Erythroblast (primary cell): ENCODE measurements around the gene IGSF9B.

Source experiments
- DNase-seq, 2 experiments: peaks; one replicate each; lab custom pipeline; 2025; lab: John Stamatoyannopoulos, UW
- GATA1 ChIP-seq: IDR thresholded peaks from 2 replicates; pipeline ENCODE4 v1.6.1; 2011; ENCODE audit warnings: low read depth, mild to moderate bottlenecking, control low read depth, low read length, moderate library complexity
- POLR2A ChIP-seq: IDR thresholded peaks from 2 replicates; pipeline ENCODE4 v1.6.1; 2011; ENCODE audit warnings: mild to moderate bottlenecking, low read length

The IGSF9B gene

DNA sequence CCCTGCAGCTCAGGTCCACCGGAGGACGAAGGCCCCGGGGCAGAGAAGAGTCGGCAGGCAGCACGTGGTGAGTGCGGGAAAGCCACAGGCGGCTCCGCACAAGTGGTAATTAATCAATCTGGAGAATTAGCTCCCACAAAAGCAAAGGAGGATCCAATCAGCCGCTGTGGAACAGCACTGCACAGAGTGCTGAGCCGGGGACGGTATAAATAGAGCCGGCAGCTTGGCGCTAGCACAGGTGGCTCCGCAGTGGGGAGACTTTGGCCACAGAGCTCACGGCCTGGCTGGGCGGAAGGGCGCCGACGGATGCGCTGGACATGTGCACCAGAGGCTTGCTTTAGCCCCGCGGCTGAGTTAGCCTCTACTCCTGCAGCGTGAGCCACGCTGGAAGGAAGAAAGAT, 48.9 kb downstream of the IGSF9B start:
- TF ChIP-seq GATA1: no peak
- TF ChIP-seq POLR2A: no peak
- DNase-seq: no peak

DNA sequence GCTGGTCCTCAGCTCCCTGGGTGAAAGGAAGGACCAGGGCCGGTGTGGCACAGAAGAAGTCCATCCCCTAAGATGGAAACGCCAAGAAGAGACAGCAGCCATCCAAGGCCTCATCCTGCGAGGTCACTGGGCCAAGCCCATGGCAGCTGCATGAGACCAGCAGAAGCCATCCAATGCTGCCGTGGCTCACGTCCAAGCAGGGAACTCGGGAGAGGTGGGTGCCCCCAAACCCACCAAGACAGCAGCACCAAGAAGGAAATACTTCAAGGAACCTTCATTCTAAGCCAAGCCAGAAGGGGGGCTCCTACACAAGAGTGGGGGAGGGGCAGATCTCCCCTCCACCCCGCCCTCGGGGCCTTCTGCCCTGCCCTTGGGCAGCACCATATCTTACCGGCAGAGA, 49.6 kb downstream of the IGSF9B start:
- TF ChIP-seq GATA1: no peak
- no peak for TF ChIP-seq POLR2A
- DNase-seq: no peak

DNA sequence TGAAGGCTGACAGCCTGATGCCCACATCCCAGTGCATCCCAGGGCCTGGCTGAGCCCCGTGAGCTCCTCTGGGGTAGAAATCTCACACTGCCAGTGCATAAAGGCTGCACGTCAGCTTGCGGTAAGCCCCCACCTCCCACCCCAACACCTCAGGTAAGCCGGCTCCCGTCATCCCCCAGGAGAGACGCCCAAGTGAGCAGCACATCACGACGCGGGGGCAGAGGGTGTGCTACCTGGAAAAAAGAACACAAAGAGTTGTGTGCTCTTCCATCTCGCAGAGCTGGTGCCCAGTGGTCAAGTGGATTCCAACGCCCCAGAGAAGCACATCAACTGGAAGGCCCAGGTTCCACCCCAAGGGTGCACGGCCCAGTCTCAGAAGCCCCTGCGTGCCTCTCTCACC, 50.0 kb downstream of the IGSF9B start:
- no peak for TF ChIP-seq GATA1
- TF ChIP-seq POLR2A: no peak

DNA sequence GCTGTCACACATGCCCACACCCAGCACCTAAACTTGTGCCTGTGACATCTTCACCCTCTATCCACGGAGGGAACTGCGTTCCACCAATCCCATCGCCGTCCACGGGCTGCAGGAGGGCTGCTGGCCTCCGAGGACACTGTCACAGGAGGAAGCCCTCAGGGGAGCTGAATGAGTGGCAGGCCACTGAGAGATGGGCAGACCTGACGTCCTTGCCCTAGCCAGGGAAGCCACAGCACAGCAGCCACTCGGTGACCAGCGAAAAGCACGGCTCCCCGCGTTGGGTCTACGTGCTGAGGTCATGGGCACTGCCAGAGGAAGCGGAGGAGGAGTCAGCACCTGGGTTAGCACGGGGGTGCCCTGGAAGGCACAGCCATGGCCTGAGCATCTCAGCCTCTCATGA, 50.5 kb downstream of the IGSF9B start:
- no peak for DNase-seq

More for the DNA sequence above, 50.0 kb downstream of the IGSF9B start:
- no peak for DNase-seq

DNA sequence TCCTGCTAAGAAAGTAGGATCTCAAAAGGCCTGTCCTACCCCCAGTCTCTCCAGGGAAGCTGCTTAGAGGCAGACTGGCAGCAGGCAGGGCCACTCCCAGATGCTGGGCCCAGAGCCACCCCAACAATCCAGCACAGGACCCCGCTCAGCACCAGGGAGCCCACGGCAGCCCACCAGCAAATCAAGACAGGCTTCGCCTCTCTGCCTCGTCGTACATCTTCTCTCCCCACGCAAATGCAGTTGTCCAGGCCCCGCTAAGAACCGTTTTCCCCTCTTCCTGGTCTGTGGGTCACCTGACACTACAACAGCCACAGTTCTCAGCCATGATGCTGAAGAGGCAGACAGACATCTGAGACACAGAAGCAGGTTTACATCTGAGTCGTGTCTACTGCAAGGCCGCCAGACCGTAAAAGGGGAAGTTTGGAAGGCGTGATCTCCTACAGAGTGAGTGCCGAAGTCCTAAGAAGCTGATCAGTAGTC, 51.1 kb downstream of the IGSF9B start:
- no peak for DNase-seq
- TF ChIP-seq GATA1 (no peak), POLR2A (no peak)

More for the DNA sequence above, 50.5 kb downstream of the IGSF9B start:
- TF ChIP-seq POLR2A (no peak), GATA1 (no peak)

DNA sequence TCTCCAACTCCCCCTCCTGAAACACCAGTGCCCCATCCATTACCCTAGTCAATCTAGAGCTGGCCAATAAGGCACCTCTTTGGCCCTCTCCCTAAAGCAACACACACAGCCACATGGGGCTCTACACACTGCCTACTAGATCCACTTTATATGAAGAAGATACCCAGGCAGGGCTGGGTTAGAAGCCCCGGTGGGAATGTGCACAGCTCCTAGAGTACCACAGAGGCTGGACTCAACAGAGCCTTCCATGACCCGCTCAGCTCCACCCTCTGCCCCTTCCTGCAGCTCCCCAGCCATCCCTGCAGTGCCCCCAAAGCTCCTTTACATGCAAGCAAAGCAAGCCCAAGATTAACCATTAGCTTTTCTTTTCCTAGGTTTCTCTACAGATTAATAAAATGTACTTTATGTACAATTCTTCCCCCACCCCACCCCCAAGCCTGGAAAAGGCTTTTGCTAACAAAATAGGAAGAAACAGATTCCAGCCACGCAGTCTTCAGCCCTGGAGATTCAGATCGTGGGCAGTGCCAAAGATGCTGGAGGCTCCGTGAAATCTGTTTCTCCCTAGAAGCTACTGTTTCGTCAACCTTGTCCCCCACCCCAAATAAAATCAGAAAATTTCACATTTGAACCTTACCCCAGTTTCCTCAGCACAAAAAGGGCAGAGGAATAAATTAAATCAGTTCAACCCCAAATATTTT, 51.8 kb downstream of the IGSF9B start:
- TF ChIP-seq GATA1: no peak
- no peak for TF ChIP-seq POLR2A
- DNase-seq: no peak

DNA sequence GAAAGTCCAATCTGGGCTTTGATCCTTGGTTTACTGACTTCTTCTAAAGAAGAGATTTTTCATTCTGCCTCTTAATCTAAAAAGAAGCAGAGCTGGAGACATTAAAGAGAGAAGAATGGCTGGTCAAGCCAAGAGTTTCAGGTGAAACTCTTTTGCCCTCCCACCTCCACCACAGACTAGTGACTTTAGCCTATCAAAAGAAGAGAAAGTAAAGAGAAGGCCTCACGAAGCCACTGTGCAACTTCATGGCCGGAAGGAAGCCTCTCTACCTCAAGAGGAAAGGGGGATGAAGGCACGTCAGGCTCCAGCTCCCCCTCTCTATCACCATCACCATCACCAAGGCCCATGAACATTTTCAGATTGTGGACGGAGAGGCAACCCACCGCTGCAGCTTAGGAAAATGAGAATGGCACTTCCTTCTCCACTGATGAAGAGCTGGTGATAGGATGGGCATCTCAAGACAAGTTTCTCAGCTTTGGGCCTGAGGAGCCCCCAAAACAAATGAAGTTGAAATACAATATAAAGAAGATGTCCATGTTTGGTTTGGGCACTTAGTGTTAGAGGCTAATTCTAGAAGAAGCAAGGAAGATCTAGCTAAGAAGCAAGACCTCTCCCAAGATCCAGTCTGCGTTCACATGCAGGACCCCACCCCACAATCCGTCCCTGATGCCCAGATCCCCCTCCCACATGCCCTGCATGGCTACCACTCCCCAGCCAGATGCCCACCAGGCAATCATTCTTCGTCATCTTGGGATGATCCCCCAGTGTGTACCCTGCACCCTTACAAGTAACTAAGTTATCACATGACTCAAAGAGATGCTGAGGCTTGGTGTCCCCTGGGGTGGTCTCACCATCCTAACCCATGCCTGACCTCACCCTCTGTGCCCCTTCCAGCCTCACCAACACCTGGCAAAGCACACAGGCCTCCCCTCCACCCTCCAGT, 52.6 kb downstream of the IGSF9B start:
- TF ChIP-seq GATA1: no peak
- no peak for TF ChIP-seq POLR2A
- no peak for DNase-seq

DNA sequence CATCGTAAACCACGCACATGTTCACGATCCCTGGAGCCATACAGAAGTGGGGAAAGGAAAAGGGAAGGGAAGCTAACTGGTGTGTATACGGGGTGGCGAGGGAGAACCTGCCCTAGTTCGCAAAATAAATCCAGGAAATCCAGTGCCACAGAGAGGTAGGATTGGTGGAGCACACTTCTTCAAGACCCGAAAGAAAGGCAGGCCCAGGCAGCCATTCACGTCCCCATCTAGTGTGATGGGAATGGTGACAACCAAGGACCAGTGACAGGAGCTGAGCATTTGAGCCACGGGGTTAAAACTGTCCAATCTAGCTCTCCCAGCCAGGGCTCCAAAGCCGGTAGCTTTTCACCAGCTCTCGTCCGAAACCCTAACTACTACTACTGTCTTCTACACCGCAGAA, 53.7 kb downstream of the IGSF9B start:
- TF ChIP-seq GATA1 (no peak), POLR2A (no peak)
- DNase-seq: no peak

DNA sequence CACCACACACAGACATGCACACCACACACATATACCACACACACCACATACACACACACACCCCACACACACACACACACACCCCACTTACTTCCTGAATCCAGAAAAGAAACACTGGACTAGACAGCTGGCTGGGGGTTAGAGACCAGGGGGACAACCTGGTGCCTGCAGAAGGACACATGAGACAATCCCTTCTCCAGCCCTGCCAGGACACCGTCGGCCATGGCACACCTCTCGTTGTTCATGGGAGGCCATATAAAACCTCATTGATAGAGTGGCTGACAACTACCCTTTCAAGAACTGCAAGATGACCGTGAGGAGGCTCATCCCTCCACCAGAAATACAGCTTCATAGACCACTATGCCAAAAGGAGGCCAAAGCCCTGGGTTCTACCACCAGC, 54.3 kb downstream of the IGSF9B start:
- TF ChIP-seq POLR2A: no peak
- DNase-seq: no peak

DNA sequence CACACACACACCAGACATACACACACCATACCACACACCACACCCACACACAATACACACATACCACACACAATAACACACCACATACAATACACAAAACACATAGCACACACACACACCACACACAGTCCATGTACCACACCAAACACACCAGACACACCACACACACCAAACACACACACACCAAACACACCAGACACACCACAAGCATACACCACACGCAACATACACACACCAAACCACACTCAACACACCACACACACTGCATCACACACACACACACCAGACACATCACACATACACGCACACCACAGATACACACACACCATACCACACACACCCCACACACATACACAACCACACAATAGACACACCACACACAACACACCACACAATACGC, 54.8 kb downstream of the IGSF9B start:
- TF ChIP-seq GATA1 (no peak), POLR2A (no peak)
- DNase-seq: no peak

DNA sequence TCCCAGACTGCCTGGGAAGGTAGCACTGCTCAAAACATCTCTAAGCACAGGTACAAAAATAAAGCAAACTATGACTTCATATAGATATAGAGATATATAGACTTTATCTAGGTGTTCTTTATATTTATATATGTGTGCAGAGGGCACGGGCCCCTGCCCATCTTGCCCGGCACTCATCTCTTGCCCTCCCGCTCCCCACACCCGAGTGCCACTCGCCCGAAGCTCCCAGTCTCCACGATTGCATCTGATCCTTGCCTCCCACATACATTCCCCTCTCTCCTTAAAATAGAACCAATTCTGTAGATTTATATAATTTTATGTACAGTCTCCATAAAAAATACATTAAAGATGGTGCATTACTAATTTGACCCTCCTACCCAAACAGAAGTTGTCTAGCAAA, 55.5 kb downstream of the IGSF9B start:
- no peak for DNase-seq
- no peak for TF ChIP-seq POLR2A
- no peak for TF ChIP-seq GATA1

DNA sequence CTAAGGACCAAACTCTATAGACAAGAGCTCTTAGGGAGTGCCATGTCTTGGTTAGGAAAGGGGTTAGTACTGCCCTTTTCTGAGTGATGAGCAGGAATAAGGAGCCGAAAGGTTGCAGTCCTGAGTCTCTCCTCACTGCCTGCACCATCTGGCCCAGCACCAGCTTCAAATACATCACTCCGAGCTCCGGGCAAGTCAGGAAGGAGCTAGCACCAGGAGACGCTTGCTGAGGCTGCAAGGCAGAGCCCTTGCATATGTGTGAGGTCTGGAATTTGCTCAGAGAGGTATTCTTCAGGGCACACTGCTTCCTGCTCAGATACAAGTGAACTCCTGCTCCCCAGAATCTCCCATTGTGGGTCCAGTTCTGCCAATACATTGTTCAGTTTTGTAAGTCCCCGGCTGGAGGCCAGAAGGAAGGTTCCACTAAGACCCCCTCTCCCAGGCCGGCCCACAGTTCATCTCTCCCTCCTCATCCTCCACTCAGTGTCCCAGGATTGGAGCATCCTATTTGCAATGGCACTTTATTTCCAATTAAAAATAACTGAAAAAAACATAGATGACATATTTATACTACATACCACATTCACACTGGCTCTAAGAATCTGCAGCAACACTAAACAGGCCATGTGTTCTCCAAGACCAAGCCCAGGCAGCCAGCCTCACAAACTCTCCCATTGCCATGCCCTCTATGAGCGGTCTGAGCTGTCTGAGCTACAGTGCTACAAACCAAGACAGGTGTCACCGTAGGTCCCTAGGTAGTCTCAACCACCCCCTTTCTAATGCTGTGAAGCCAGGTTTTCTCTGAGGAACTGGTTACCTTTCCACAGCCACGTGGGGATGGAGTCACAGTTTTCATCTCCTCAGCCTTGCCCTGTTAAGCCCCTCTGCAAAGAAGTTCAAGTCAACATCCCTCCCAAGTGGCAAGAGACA, 56.3 kb downstream of the IGSF9B start:
- no peak for DNase-seq
- no peak for TF ChIP-seq GATA1
- no peak for TF ChIP-seq POLR2A

DNA sequence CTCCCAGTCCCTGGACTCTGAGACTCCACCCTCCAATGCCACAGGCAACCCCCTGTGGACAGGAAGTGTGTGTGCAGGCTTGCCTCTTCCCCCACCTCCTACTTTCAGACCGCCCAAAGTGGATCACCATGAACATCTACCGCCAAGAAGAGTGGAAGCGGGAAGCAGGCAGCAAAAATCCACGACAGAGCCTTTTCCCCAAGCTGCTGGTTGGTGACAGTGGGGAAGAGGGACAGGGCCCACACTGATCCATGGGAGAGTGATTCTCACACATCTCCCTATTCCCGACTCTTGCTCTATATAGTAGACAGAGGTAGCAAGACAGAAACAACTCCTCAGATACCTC, 58.0 kb downstream of the IGSF9B start:
- TF ChIP-seq POLR2A (no peak), GATA1 (no peak)
- DNase-seq: no peak
